HK-2 (cell line): ENCODE data around the gene ANKRD2.
A peak's percentile ranks its signal among the peaks of the same experiment; 100 is the strongest.
"Not testable (repeated sequence)": the region's sequence is repeated elsewhere in the genome, so short reads cannot be mapped to it uniquely, and the experiment has no call there.

Source experiments
- DNase-seq: peaks from one replicate; pipeline ENCODE4 v3.0.0-alpha.2; 2018; ENCODE audit not compliant: unreplicated experiment

The ANKRD2 gene

DNA sequence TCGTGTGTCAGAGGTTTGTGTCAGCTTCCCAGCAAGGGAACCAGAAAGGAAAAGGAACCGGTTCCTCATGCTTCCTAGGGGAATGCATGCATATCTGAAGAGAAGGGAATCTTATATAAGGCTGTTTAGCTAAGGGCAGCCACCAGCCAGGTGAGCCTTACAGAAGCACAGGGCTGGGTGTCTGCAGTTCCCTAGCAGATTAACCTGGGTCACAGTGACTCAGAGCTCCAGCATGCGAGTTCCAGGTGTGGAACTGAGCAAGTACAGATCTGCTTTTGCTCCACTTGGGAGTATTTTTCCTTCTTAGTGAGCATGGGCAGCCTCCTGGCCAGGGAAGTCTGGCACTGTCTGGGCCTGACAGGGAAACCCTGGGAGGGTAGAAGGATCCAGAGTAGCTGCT is 957 bp upstream of the ANKRD2 start:
- peak; percentile 37 for DNase-seq

DNA sequence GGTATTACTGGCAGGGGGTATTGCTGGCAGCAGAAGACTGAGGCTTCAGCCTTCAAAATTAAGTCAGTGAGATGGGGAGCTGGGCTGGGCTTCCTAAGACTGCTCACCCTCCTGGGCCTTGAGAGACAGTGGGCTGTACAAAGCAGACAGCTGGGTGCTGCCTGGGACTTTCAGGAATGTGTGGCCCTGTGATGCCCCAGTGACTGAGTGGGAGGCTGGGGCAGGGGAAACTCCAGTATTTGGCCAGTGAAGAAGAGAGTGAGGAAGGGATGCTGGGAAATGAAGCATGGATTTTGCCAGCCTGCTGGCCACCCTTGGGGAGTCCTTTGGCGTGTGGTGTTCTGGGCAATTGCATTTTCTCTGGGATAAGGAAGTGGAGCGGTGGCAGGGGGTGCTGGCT is 442 bp downstream of the ANKRD2 start:
- DNase-seq = peak; percentile 79

DNA sequence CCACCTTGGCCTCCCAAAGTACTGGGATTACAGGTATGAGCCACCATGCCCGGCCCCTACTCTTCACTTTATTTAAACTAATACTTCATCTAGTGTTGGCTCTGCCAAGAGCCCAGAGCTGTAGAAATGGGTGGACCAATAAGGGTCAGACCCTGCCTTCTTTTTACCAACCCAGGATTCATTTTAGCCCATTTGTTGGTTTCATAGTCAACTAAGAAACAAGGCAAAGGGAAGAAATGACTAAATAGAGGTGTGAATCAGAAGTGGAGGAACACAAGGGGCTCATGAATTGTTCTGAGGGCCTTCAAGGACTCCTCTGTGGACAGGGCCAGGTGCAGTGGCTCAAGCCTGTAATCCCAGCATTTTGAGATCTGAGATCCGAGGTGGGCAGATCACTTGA is 1.1 kb downstream of the ANKRD2 start:
- DNase-seq = no peak

DNA sequence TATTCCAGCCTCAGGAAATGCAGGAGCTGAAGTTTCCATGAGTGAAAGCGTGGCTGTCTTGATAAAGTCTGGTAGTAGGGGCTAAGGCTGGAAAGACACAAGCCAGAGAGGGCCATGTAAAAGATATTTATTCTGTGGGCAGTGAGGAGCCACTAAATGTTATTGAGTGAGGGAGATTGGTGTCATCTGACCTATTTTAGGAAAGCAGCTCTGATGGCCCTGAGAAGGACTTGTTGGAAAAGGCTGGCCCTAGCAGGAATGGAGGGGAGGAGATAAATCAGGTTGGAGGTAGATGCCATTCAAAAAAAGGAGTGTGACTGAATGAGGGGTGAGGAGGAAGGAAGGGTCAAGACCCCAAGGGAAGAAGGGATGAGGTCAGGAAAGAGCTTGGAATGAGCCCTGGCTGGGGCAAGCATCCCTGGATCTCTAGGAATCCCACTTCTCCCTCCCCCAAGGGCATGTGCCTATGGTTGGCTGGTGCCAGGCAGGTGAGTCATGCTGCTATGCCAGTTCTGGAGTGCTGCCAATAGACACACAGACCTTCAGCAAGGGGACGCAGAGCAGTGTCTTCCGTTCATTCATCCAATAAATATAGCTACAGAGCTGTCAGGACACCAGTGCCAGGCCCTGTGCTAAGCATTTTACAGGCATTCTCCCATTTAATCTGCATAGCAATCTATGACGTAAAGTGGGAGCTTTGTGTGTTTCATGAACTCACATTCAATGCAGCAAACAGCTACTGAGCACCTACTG is 2.0 kb downstream of the ANKRD2 start:
- peak; percentile 94 for DNase-seq

DNA sequence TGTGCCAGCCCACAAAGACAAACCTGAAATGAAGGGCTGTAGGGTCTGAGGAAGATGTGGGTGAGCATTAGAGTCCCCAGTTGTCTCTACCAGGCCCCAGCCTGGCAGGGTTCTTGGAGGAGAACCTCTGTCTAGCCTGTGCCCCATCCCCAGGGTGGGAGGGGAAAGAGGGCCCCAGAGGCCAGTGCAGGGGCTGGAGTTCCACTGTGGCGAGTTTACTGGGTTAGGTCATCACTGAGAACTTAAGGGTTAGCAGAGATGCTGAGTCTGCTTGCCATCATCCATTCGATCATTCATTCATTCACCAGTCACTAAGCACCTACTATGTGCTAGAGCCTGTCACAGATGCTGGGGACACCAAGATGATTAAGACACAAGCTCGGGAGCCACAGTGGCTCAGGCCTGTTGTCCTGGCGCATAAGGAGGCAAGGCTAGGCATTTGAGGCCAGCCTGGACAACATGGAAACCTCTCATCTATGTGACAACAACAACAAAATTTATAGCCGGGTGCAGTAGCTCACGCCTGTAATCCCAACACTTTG is 2.6 kb downstream of the ANKRD2 start:
- peak; percentile 69 for DNase-seq

DNA sequence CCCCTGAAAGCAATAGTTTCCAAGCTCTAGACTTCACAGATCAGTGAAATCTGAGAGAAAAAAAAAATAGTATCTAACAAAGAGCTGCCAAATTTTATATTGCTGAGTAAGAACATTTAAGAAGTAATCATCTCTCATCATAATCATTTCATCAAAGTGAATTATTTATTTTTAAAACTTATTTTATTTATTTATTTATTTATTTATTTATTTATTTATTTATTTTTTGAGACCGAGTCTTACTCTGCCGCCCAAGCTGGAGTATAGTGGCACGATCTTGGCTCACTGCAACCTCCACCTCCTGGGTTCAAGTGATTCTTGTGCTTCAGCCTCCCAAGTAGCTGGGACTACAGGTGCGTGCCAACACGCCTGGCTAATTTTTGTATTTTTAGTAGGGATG is 3.9 kb downstream of the ANKRD2 start:
- DNase-seq = not testable (repeated sequence)

DNA sequence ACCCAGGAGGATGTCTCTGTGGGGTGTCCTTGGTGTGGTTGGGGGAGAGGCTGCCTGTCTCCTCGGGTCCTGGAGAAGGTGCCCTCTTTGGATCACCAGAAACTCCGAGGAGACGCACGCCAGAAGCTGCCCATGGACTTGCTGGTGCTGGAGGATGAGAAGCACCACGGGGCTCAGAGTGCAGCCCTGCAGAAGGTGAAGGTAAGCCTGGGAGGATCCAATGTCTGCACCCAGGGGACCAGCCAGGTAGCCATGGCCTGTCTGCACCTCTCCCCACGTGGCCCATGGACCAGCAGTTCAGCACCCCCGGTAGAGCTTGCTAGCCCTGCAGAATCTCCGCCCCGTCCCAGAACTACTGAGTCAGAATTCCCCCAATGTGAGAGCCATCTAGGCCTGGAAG is 5.1 kb downstream of the ANKRD2 start:
- DNase-seq = no peak

DNA sequence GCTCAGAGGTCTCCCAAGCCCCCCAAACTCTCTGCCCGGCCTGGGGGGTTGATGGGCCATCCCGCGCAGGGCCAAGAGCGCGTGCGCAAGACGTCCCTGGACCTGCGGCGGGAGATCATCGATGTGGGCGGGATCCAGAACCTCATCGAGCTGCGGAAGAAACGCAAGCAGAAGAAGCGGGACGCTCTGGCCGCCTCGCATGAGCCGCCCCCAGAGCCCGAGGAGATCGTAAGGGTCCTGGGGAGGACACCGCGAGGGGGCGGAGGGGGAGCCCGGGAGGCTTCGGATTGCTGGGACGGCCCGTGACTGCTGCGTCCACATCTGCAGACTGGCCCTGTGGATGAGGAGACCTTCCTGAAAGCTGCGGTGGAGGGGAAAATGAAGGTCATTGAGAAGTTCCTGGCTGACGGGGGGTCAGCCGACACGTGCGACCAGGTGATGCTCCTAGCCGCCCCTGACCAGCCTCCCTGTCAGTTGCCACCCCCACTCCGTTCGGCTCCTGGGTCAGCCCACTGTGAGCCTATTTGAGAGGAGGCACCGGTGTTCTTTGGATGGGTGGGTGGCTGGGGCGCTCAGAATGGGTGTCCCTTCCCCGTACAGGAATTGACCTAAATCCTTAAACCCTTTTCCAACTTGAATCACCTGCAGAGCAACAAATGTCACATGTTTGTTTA is 5.7 kb downstream of the ANKRD2 start:
- DNase-seq = no peak

DNA sequence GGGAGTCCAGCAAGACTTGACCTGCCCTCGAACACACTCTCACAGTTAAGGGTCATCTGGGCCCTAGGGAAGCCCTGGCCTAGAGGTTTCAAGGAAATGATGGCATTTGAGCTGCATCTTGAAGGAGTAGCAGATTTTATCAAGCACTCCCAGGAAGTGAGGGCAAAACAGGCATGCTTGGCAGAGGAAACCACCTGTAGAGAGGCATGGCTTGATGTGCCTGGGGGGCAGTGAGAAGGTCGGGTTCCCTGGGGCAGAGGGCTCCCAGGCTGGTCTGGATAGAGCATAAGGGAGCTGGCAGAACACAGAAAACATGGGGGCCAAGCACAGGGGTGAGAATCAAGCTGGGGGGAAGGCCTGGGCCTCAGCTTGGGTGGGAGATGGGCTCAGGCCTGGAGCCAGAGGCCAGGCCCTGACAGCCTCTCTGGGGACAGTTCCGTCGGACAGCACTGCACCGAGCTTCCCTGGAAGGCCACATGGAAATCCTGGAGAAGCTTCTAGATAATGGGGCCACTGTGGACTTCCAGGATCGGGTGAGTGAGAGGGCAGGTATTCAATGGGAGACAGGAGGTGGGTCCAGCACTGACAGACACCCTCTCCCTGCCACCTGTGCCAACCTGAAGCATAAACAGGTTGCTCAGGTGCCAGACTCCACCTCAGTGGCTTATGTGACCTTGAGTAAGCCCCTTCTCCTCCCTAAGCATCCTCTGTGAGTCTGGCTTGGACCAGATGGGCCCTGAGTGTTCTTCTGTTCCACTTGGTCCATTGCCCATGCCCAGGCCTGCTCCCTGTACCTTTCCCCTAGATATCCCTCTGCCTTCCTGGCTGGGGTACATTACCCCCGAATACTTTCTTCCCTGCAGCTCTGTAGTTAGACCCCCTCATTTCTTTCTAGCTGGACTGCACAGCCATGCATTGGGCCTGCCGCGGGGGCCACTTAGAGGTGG is 8.1 kb downstream of the ANKRD2 start:
- DNase-seq = no peak

DNA sequence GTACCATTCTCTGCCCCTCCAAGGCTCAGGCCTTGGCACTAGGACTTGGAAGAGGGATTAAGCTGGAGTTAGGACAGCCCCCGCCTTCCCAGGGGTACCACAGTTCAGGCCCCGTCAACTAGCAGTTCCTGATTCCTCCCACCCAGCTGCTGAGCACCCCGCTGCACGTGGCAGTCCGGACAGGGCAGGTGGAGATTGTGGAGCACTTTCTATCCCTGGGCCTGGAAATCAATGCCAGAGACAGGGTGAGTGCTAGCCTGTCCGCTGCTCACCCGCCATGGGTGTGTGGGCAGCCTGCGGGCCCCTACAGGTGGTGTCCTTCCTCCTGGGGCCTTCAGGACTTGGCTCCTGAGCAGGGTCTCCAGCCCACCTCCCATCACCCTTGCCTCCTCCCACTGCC is 9.6 kb downstream of the ANKRD2 start:
- no peak for DNase-seq

DNA sequence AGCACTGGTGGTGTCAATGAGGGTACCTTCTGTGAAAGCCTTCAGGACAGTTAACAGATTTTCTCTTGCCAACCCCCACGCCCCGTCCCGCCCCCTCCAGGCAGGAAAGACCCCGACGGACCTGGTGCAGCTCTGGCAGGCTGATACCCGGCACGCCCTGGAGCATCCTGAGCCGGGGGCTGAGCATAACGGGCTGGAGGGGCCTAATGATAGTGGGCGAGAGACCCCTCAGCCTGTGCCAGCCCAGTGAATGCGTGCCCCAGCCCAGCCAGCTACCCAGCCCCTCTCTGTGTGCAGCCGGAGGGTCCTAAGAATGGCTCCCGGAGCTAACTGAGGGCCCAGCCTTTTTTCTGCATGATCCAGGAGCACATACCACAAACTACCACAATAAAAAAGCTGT is 10.9 kb downstream of the ANKRD2 start:
- DNase-seq = no peak

DNA sequence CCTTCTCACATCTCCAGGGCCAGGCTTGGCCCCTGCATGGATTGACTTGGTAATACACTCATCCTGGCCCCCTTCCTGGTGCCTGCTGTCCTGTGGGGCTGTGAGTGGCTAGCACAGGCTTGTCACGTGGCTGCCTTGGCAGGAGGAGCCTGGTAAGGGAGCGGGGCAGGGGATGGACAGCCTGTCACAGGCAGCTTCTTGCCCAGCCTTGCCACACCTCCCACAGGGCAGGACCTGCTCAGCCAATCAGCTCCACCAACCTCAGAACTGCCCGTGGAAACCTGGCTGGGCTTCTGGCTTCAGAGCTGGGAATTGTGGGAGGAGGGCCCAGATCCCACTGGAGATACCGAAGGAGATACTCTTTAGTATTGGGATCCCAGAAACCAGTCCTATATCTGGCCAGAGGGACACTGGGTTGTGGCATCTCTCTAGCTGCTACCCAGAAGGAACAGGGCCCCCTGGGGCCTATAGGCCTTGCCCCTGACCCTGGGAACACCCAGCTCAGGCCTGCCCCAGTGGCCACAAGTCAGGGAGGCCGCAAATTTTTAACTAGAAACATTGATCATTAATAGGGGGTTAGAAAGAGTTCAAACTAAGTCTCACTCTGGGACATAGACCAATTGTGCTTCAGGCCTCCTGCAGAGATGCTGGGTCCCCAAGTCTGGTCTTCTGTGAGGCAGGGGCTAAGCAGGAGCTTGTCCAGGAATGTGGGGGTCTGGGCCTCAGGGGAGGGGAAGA is 11.7 kb downstream of the ANKRD2 start, which contains the start of gene HOGA1:
Gene HOGA1 (plus strand): TSS at position 330 of the 738 bp plus-strand sequence. CDS start 315 bp downstream, at position 645.
- DNase-seq = peak; percentile 99

DNA sequence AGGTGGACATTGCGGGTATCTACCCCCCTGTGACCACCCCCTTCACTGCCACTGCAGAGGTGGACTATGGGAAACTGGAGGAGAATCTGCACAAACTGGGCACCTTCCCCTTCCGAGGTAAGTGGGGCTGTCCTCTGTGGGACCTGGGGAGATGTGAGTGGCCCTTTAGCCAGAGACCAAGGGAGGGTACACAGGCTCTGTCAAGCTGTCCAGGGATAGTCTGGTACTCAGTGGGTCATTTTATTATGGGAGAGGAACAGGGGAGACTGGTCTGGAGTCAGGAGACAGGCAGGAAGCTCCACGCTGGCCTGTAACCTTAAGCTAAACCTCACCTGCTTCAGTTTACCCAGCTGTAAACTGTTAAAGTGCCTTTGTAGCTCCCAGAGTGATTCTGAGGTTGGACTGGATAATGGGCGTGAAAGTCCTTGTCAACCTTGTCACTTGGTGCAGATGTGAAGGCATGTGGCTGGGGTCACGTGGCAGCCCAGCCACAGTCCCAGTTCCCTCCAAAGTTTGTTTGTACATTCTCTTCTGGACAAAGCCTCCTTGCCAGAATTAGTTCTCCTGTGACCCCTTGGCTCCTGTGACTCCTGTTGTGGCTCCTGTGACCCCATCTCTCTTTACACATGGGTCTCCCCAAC is 12.3 kb downstream of the ANKRD2 start:
- peak; percentile 31 for DNase-seq

DNA sequence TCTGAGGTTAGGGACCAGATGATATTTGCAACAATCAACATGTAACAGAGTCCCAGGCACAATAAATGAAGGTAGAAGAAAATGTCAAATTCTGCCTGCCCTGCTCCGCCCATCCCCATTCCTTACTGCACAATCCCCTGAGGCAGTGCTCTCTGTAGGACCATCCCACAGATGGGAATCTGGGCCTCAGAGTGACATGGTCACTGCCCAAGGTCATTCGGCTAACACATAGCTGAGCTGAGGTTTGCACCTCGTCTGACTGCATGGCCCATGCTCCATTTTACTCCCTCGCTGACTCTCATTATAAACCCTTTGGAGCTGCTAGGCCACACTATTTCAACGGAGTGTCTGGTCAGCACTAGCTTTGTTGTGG is 12.8 kb downstream of the ANKRD2 start:
- no peak for DNase-seq

DNA sequence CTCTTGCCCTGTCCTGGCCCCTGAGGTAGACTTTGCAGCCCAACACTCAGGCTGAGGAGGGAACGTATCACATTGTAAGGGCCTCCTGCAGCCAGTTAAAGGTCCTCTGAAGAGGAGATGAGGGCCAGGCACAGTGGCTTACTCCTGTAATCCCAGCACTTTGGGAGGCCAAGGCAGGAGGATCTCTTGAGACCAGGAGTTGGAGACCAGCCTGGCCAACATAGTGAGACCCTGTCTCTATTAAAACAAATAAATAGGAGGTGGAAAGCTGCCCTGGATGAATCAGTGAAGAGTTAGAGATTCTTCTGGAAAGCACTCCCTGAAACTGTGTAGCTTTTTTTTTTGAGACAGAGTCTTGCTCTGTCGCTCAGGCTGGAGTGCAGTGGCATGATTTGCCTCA is 14.6 kb downstream of the ANKRD2 start:
- DNase-seq = no peak

DNA sequence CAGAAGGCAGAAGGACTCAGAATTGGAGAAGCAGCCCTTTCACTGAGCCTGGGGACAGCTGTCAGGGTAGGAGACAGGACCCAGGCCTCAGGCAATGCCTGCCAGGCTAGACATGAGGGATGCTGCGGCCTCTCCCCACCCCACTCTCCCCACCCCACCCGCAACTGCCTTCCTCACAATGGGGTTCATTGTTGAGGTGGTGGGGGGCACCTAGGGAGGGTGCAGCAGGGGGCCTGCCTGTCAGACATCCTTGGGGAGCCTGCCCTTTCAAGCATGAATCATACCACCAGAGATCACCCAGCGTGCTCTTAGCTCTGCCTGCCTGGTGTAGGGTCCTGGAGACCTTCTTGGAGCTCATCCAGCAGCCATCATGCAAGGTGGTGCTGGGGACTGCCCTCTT is 16.9 kb downstream of the ANKRD2 start, which contains the start of gene C10orf62:
Gene C10orf62 (plus strand): TSS at position 243 of the 400 bp plus-strand sequence. CDS start 177 bp downstream, outside the sequence.
- no peak for DNase-seq

DNA sequence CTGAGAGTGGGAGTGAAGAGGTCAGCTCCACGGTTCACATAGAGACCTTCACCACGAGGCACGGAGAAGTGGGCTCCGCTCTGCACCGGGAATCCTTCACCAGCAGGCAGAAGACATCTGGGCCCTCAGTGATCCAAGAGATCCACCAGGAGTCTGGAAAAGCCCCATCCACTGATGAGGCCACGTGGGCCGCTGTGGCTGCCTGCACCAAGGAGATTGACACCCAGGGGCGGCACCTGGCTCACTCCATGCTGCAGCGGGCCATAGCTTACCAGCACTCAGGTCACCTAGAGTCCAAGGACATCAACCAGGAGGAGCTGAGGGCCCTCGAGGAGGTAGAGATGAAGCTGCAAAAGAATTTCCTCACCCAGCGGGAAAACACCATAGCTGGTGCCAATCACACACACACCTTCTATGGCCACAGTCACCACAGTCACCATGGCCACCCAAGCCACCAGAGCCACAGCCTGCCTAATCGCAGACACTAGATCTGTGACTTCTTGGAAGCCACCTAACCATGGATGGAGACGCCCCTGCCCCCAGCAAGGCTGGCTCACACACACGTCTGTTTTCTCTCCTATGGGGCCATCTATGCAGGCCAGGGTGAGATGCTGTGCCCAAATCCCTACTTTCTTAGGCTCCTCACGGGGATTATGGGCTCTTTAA is 17.6 kb downstream of the ANKRD2 start:
- DNase-seq = no peak

DNA sequence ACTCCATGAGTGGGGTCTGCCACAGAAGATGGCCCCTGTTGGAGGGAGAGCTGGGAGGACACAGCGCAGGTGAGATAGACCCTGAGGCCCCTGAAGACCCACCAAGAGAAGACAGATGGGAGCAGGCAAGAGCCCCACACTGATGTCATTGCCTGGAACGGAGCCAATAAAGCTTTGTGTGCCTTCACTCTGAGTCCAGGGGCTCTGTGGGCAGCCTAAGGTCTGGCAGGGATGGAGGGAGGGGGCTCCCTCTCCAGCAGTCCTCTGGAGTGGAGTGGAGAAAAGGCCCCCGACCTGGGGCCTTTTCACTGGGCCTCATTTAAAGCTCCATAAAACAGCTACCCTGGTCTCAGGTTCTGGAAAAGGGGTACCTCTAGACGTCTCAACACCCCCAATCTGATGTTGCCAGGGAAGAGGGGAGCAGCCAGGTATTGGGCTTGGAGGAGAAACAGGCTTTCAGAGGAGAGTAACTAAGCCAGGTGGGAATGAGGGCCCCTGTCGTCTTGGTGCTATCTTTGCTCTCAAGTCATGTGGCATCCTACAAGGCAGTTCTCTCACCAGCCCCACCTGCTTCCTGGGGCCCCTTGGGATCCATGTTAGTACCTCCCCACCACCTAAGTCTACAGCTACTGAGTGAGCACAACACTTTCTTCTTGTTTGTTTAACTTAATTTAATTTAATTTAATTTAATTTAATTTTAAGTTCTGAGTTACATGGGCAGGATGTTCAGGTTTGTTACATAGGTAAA is 18.3 kb downstream of the ANKRD2 start:
- DNase-seq = no peak

DNA sequence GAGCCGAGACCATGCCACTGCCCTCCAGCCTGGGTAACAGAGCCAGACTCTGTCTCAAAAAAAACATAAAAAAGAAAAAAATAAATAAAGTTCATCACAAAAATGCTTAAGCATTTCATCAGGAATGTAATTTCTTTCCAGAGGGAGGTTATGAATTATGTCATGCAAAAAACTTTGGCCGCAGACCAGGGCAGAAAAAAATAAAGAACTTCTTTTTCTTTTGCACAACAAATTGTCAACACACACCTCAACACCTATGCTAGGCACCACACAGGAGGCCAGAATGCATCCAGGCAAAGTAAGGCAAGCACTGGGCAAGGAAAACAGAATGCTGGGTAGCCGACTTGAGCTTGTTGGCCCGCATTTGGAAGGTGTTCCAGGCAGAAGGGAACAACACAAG is 20.8 kb downstream of the ANKRD2 start:
- no peak for DNase-seq
